Measurements from ENCODE around the gene KRT17.
"Not testable (repeated sequence)": the region's sequence is repeated elsewhere in the genome, so short reads cannot be mapped to it uniquely, and the experiment has no call there.

Gene KRT17

GRCh38 chr17:41621916-41622315, 2.5 kb downstream of the KRT17 start:
- no peak for TF ChIP-seq CTCF (IDR thresholded peaks at IDR 0.05; ENCODE audit: borderline replicate concordance, extremely low read depth, low read length, poor library complexity, severe bottlenecking)
- no peak for TF ChIP-seq EZH2 (IDR thresholded peaks at IDR 0.05; ENCODE audit: borderline replicate concordance, low read depth, low read length, severe bottlenecking)
- Histone ChIP-seq H3K4me2 (ENCODE audit: insufficient read depth, low read length) (no peak overlapping the region), H3K9me3 (ENCODE audit: insufficient read depth, low read length, severe bottlenecking) (no peaks in the 10 kb centered on the region), H3K27ac (ENCODE audit: low read length) (no peak overlapping the region), H3K9ac (ENCODE audit: low read depth, low read length) (no peak overlapping the region), H2AFZ (ENCODE audit: low read depth, low read length) (no peak overlapping the region), H3K4me1 (ENCODE audit: insufficient read depth, low read length) (no peaks in the 10 kb centered on the region), H4K20me1 (ENCODE audit: insufficient read depth, low read length) (no peaks in the 10 kb centered on the region), H3K36me3 (ENCODE audit: insufficient read depth, low read length) (no peaks in the 10 kb centered on the region), H3K4me3 (ENCODE audit: low read depth in 1 of 2, low read length in 2 of 2) (no peak overlapping the region), H3K27me3 (ENCODE audit: insufficient read depth, low read length, poor library complexity) (no peaks in the 10 kb centered on the region), H3K79me2 (ENCODE audit: insufficient read depth, low read length) (no peaks in the 10 kb centered on the region)
- DNase-seq (no peak), ATAC-seq (ENCODE audit: insufficient read depth, low read depth) (no peak)

- DNase-seq; H3K4me3 ChIP-seq (ENCODE audit: low read depth in 1 of 2, low read length in 2 of 2); H3K27me3 ChIP-seq (ENCODE audit: insufficient read depth, low read length, poor library complexity); H3K79me2 ChIP-seq (ENCODE audit: insufficient read depth, low read length); ATAC-seq (ENCODE audit: insufficient read depth, low read depth); H3K9me3 ChIP-seq (ENCODE audit: insufficient read depth, low read length, severe bottlenecking); H3K4me2 ChIP-seq (ENCODE audit: insufficient read depth, low read length); H3K27ac ChIP-seq (ENCODE audit: low read length); H3K9ac ChIP-seq (ENCODE audit: low read depth, low read length); H3K36me3 ChIP-seq (ENCODE audit: insufficient read depth, low read length); H4K20me1 ChIP-seq (ENCODE audit: insufficient read depth, low read length); H3K4me1 ChIP-seq (ENCODE audit: insufficient read depth, low read length); H2AFZ ChIP-seq (ENCODE audit: low read depth, low read length): not testable (repeated sequence)
Measured at GRCh38 chr17:41621435-41621817, 2.9 kb downstream of the KRT17 start.

- no peak for DNase-seq
- H3K79me2 ChIP-seq (ENCODE audit: insufficient read depth, low read length): no peaks in the 10 kb centered on the region
- TF ChIP-seq CTCF (IDR thresholded peaks at IDR 0.05; ENCODE audit: borderline replicate concordance, extremely low read depth, low read length, poor library complexity, severe bottlenecking) (no peak), EZH2 (IDR thresholded peaks at IDR 0.05; ENCODE audit: borderline replicate concordance, low read depth, low read length, severe bottlenecking) (no peak)
Measured at GRCh38 chr17:41620583-41621434, 3.6 kb downstream of the KRT17 start.

GRCh38 chr17:41619927-41620582, 4.3 kb downstream of the KRT17 start:
- not testable (repeated sequence) for DNase-seq; H3K4me1 ChIP-seq (ENCODE audit: insufficient read depth, low read length); H3K9me3 ChIP-seq (ENCODE audit: insufficient read depth, low read length, severe bottlenecking); H3K79me2 ChIP-seq (ENCODE audit: insufficient read depth, low read length); H3K4me3 ChIP-seq (ENCODE audit: low read depth in 1 of 2, low read length in 2 of 2); H3K9ac ChIP-seq (ENCODE audit: low read depth, low read length); ATAC-seq (ENCODE audit: insufficient read depth, low read depth); H3K36me3 ChIP-seq (ENCODE audit: insufficient read depth, low read length); H2AFZ ChIP-seq (ENCODE audit: low read depth, low read length); H4K20me1 ChIP-seq (ENCODE audit: insufficient read depth, low read length); H3K27ac ChIP-seq (ENCODE audit: low read length); H3K27me3 ChIP-seq (ENCODE audit: insufficient read depth, low read length, poor library complexity); H3K4me2 ChIP-seq (ENCODE audit: insufficient read depth, low read length)

More at GRCh38 chr17:41620583-41621434, 3.6 kb downstream of the KRT17 start:
- H3K9me3 ChIP-seq (ENCODE audit: insufficient read depth, low read length, severe bottlenecking): no peaks in the 10 kb centered on the region
- ATAC-seq (ENCODE audit: insufficient read depth, low read depth): no peak
- H3K27me3 ChIP-seq (ENCODE audit: insufficient read depth, low read length, poor library complexity): no peaks in the 10 kb centered on the region
- H4K20me1 ChIP-seq (ENCODE audit: insufficient read depth, low read length): no peaks in the 10 kb centered on the region
- no peak overlapping the region for H3K27ac ChIP-seq (ENCODE audit: low read length)
- H2AFZ ChIP-seq (ENCODE audit: low read depth, low read length): no peak overlapping the region
- H3K4me1 ChIP-seq (ENCODE audit: insufficient read depth, low read length): no peaks in the 10 kb centered on the region
- no peak overlapping the region for H3K4me2 ChIP-seq (ENCODE audit: insufficient read depth, low read length)
- H3K4me3 ChIP-seq (ENCODE audit: low read depth in 1 of 2, low read length in 2 of 2): no peak overlapping the region
- no peak overlapping the region for H3K9ac ChIP-seq (ENCODE audit: low read depth, low read length)
- H3K36me3 ChIP-seq (ENCODE audit: insufficient read depth, low read length): no peaks in the 10 kb centered on the region
